GM08714 (cell line): Measurements from ENCODE around the gene KLHL12.
"Not testable (repeated sequence)": the region's sequence is repeated elsewhere in the genome, so short reads cannot be mapped to it uniquely, and the experiment has no call there.

Source experiments
- H3K4me3 ChIP-seq: fragments of 200-500 bp; sonication (Bioruptor generic); 2 replicates; pipeline ENCODE4 v1.5.1; 2014; ENCODE audit warnings: mild to moderate bottlenecking, low read length, inconsistent platforms
- ZNF274 ChIP-seq: IDR thresholded peaks from 2 replicates; pipeline ENCODE4 v1.6.1; 2012; ENCODE audit warnings: mild to moderate bottlenecking, low read depth, low read length

The KLHL12 gene

GRCh38 chr1:202935844-202936243 lies 8.8 kb upstream of the KLHL12 start:
- TF ChIP-seq ZNF274: no peak
- H3K4me3 ChIP-seq: no peak overlapping the region

GRCh38 chr1:202934755-202935154 lies 7.7 kb upstream of the KLHL12 start:
- no peak for TF ChIP-seq ZNF274
- no peak overlapping the region for H3K4me3 ChIP-seq

GRCh38 chr1:202932476-202932875 lies 5.4 kb upstream of the KLHL12 start:
- no peak for TF ChIP-seq ZNF274
- H3K4me3 ChIP-seq: no peak overlapping the region

- no peak for TF ChIP-seq ZNF274
- no peak overlapping the region for H3K4me3 ChIP-seq
Observed at GRCh38 chr1:202923533-202923932, 3.5 kb downstream of the KLHL12 start.

- TF ChIP-seq ZNF274: no peak
- H3K4me3 ChIP-seq: no peak overlapping the region
Observed at GRCh38 chr1:202919615-202920014, 7.4 kb downstream of the KLHL12 start.

- no peak overlapping the region for H3K4me3 ChIP-seq
- TF ChIP-seq ZNF274: no peak
Observed at GRCh38 chr1:202915146-202915545, 11.9 kb downstream of the KLHL12 start.

- not testable (repeated sequence) for H3K4me3 ChIP-seq
Observed at GRCh38 chr1:202912476-202912875, 14.6 kb downstream of the KLHL12 start.

- H3K4me3 ChIP-seq: no peak overlapping the region
- no peak for TF ChIP-seq ZNF274
Observed at GRCh38 chr1:202909494-202909893, 17.5 kb downstream of the KLHL12 start.

GRCh38 chr1:202908998-202909397 lies 18.0 kb downstream of the KLHL12 start:
- H3K4me3 ChIP-seq: no peak overlapping the region
- no peak for TF ChIP-seq ZNF274

- no peak for TF ChIP-seq ZNF274
- no peak overlapping the region for H3K4me3 ChIP-seq
Observed at GRCh38 chr1:202905331-202905730, 21.7 kb downstream of the KLHL12 start.

GRCh38 chr1:202903808-202904207 lies 23.2 kb downstream of the KLHL12 start:
- H3K4me3 ChIP-seq: not testable (repeated sequence)

GRCh38 chr1:202901555-202901954 lies 25.5 kb downstream of the KLHL12 start:
- no peak for TF ChIP-seq ZNF274
- H3K4me3 ChIP-seq: no peak overlapping the region

- no peak overlapping the region for H3K4me3 ChIP-seq
- no peak for TF ChIP-seq ZNF274
Observed at GRCh38 chr1:202892501-202892900, 34.5 kb downstream of the KLHL12 start.

- TF ChIP-seq ZNF274: no peak
- H3K4me3 ChIP-seq: no peak overlapping the region
Observed at GRCh38 chr1:202890392-202890791, 36.6 kb downstream of the KLHL12 start.

GRCh38 chr1:202888531-202889360 lies 38.3 kb downstream of the KLHL12 start, which contains the start of gene RABIF:
Gene RABIF, minus strand, starts transcription at chr1:202889149. Its CDS starts 51 bp downstream, at chr1:202889098.
- H3K4me3 ChIP-seq: peak within 1 kb of the TSS; percentile 99
- no peak for TF ChIP-seq ZNF274

- TF ChIP-seq ZNF274: no peak
- peak overlapping the region; percentile 99 for H3K4me3 ChIP-seq
Observed at GRCh38 chr1:202888221-202888530, 38.9 kb downstream of the KLHL12 start.
